ENCODE results near the gene ADORA1. TPM values are rescaled to one million over a fixed set of nuclear protein-coding genes. Genes with fewer than 3 reads are reported as not detected.

The ADORA1 gene
- polyA plus RNA-seq, 1 of the 3 experiments (the other 2 are of a cell fraction): 4.8 TPM

GRCh38 chr1:203104789-203105390 lies 22.6 kb upstream of the ADORA1 start:
- Histone ChIP-seq H3K9ac (no peak overlapping the region), H3K36me3 (replicated peaks in 1 of 2; ENCODE audit: control insufficient read depth in 1 of 2, insufficient read depth in 2 of 2, low read length in 1 of 2) (peaks cover 0 to 5% of the 10 kb centered on the region in 2 experiments), H2AFZ (ENCODE audit: low read depth) (no peak overlapping the region), H3K4me3 (ENCODE audit: low read depth in 2 of 2, low read length in 1 of 2) (no peak overlapping the region), H3K9me2 (no peaks in the 10 kb centered on the region), H3K4me1 (ENCODE audit: control insufficient read depth in 1 of 2, insufficient read depth in 2 of 2, low read depth in 1 of 2, low read length in 1 of 2) (no peaks in the 10 kb centered on the region; a peak in 1 of 4 replicates), H3K9me3 (no peaks in the 10 kb centered on the region), H3K4me2 (no peak overlapping the region), H3K27me3 (ENCODE audit: insufficient read depth) (peaks cover 25% of the 10 kb centered on the region), H3F3A (replicated peaks; ENCODE audit: insufficient read depth) (no peaks in the 10 kb centered on the region), H3K79me2 (ENCODE audit: insufficient read depth) (no peaks in the 10 kb centered on the region), H3K27ac (ENCODE audit: low read depth in 2 of 2, low read length in 1 of 2) (no peak overlapping the region), H4K20me1 (ENCODE audit: insufficient read depth) (no peaks in the 10 kb centered on the region)
- TF ChIP-seq SIN3A (IDR thresholded peaks at IDR 0.05; ENCODE audit: borderline replicate concordance, low read depth, low read length): no peak
- no peak for TF ChIP-seq MEF2A (IDR thresholded peaks at IDR 0.05; ENCODE audit: borderline replicate concordance, low read depth)
- TF ChIP-seq TEAD4 (IDR thresholded peaks at IDR 0.05; ENCODE audit: borderline replicate concordance, insufficient read depth): no peak
- TF ChIP-seq EZH2phosphoT487 (IDR thresholded peaks at IDR 0.05; ENCODE audit: borderline replicate concordance, low read depth): no peak
- no peak for TF ChIP-seq NFIC (IDR thresholded peaks at IDR 0.05; ENCODE audit: borderline replicate concordance)
- TF ChIP-seq TAF1 (IDR thresholded peaks at IDR 0.05; ENCODE audit: borderline replicate concordance, low read depth, low read length): no peak
- TF ChIP-seq MXI1 (IDR thresholded peaks at IDR 0.05; ENCODE audit: low read depth, low read length): no peak
- TF ChIP-seq YY1 (IDR thresholded peaks at IDR 0.05; ENCODE audit: low read depth): no peak
- TF ChIP-seq IRF3 (IDR thresholded peaks at IDR 0.05; ENCODE audit: low read depth, low read length): no peak
- no peak for TF ChIP-seq RAD21 (IDR thresholded peaks at IDR 0.05; ENCODE audit: low read length)
- TF ChIP-seq RXRA (IDR thresholded peaks at IDR 0.05; ENCODE audit: borderline replicate concordance, low read depth): no peak
- no peak for TF ChIP-seq FOXJ3 (CRISPR knock-in tag; IDR thresholded peaks at IDR 0.05)
- TF ChIP-seq EP300 (IDR thresholded peaks at IDR 0.05; ENCODE audit: borderline replicate concordance in 1 of 2, low read depth in 1 of 2, low read length in 1 of 2): no peak
- TF ChIP-seq CTCF (IDR thresholded peaks at IDR 0.05): no peak
- POLR2A ChIA-PET: no interaction called here
- no peak for DNase-seq
- CTCF ChIA-PET: interaction anchor here (3.5 kb wide), 1 partner anchor 162 kb away, joined by 9 read pairs; no protein-coding TSS in a partner anchor

DNA sequence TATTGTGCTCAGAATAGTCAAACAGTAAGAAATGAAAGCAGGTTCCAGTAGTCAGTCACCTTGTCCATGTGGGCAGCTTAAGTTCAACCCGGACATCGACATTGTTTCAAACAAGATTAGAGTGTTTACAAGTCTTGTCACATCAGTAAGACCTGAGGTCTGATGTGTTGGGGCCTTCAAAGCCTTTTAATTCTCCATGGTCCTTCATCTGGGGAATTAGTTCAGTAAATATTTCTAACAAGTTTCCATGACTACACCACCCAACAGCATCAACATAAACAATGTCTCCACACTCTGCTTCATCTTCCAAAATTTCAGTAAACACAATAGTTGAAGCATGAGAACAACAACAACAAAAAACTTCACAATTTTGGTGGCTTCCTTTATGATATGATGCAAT lies 15.1 kb upstream of the ADORA1 start:
- no peak for DNase-seq
- CTCF ChIA-PET: interaction anchor here (1.4 to 26.1 kb wide), 5 partner anchors 11 to 157 kb away, joined by 3 to 396 read pairs (median 43); no protein-coding TSS in a partner anchor
- no peaks in the 10 kb centered on the region for H3K9me2 ChIP-seq
- TF ChIP-seq EP300 (IDR thresholded peaks at IDR 0.05; ENCODE audit: borderline replicate concordance in 1 of 2, low read depth in 1 of 2, low read length in 1 of 2) (no peak), USF1 (IDR thresholded peaks at IDR 0.05; ENCODE audit: borderline replicate concordance, low read depth) (no peak), REST (IDR thresholded peaks at IDR 0.05; ENCODE audit: low read depth, low read length) (no peak), EZH2phosphoT487 (IDR thresholded peaks at IDR 0.05; ENCODE audit: borderline replicate concordance, low read depth) (no peak), TAF1 (IDR thresholded peaks at IDR 0.05; ENCODE audit: borderline replicate concordance, low read depth, low read length) (no peak), SMC3 (IDR thresholded peaks at IDR 0.05; ENCODE audit: low read depth, low read length) (no peak), RCOR1 (IDR thresholded peaks at IDR 0.05; ENCODE audit: low read length) (no peak), MEF2A (IDR thresholded peaks at IDR 0.05; ENCODE audit: borderline replicate concordance, low read depth) (no peak), FOXM1 (IDR thresholded peaks at IDR 0.05; ENCODE audit: low read depth) (no peak), SIN3A (IDR thresholded peaks at IDR 0.05; ENCODE audit: borderline replicate concordance, low read depth, low read length) (no peak)

More for the DNA sequence above, 15.1 kb upstream of the ADORA1 start:
- Histone ChIP-seq H3K4me3 (ENCODE audit: low read depth in 2 of 2, low read length in 1 of 2) (no peak overlapping the region), H3K27ac (ENCODE audit: low read depth in 2 of 2, low read length in 1 of 2) (no peak overlapping the region), H2AFZ (ENCODE audit: low read depth) (no peak overlapping the region), H4K20me1 (ENCODE audit: insufficient read depth) (no peaks in the 10 kb centered on the region), H3K9ac (no peak overlapping the region), H3K4me2 (no peak overlapping the region), H3K27me3 (ENCODE audit: insufficient read depth) (peaks cover 35% of the 10 kb centered on the region), H3K79me2 (ENCODE audit: insufficient read depth) (no peaks in the 10 kb centered on the region), H3K4me1 (ENCODE audit: control insufficient read depth in 1 of 2, insufficient read depth in 2 of 2, low read depth in 1 of 2, low read length in 1 of 2) (no peaks in the 10 kb centered on the region; a peak in 1 of 4 replicates), H3F3A (replicated peaks; ENCODE audit: insufficient read depth) (no peaks in the 10 kb centered on the region), H3K9me3 (no peaks in the 10 kb centered on the region), H3K36me3 (replicated peaks in 1 of 2; ENCODE audit: control insufficient read depth in 1 of 2, insufficient read depth in 2 of 2, low read length in 1 of 2) (no peaks in the 10 kb centered on the region)
- POLR2A ChIA-PET: no interaction called here
- 69% methylated on average over 2 of the region's 2 CpGs for WGBS (ENCODE audit: low lambda C conversion rate)

All from SK-N-SH (cell line).